Measurements from ENCODE around the gene GPR12.
A peak's percentile ranks its signal among the peaks of the same experiment; 100 is the strongest.

GPR12 gene

DNA sequence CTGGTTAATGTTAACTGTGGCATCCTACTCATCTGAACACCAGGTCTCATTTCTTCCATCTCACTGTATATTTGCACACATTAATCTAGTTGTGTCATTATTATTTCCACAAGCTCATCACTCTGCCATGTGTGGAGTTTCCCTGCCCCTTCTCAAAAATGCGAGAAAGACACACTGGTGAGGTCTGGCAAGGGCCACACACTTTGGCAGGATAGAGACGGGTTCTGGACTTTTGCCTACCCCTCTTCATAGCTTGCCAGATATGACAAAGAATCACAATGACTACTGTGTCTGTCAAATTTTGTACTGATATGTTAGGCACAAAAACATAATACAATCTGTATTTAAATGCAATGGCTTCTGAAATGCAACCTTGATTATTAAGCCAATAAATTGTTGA, 12.9 kb downstream of the GPR12 start:
- H3K9me3 ChIP-seq (ENCODE audit: control insufficient read depth, insufficient read depth, low read depth, low read length), result no peaks in the 10 kb centered on the region
- ChIA-PET POLR2A (no interaction called here), CTCF (no interaction called here)
- no peaks in the 10 kb centered on the region for H3K4me1 ChIP-seq (ENCODE audit: control insufficient read depth, insufficient read depth, low read length)
- no peak overlapping the region for H3K27ac ChIP-seq (ENCODE audit: extremely low read depth, low read depth, low read length)
- no peaks in the 10 kb centered on the region for H3K36me3 ChIP-seq (ENCODE audit: control insufficient read depth in 2 of 2, insufficient read depth in 1 of 2, low read length in 2 of 2)
- no peak overlapping the region for H3K4me3 ChIP-seq (ENCODE audit: low read depth, low read length)
- TF ChIP-seq REPIN1 (tag by site-specific recombination; IDR thresholded peaks at IDR 0.05; ENCODE audit: low read depth), result no peak
- TF ChIP-seq ZNF2 (tag by site-specific recombination; IDR thresholded peaks at IDR 0.05), result no peak
- no peak for TF ChIP-seq ZNF530 (tag by site-specific recombination; IDR thresholded peaks at IDR 0.05; ENCODE audit: low read depth)
- no peak for TF ChIP-seq ZNF792 (tag by site-specific recombination; IDR thresholded peaks at IDR 0.05)

DNA sequence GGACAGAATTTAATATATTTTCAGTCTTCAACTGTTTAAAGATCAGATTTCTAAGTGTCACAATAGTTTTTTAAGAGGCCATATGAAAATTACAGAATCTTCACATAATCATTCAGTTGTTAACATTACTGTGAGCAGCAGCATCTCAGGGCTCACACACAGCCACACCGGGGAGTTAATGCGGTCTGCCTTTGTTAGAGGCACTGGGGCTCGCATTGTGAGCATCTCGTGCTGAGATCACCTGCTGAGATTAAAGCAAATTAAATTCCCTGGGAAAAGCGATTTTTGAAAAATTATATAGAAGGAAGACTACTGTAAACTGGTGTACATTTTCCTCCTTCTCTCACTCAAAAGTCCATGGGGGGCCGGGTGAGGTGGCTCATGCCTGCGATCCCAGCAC, 16.6 kb downstream of the GPR12 start:
- ChIA-PET CTCF (no interaction called here), POLR2A (no interaction called here)
- H3K36me3 ChIP-seq (ENCODE audit: control insufficient read depth in 2 of 2, insufficient read depth in 1 of 2, low read length in 2 of 2), result no peaks in the 10 kb centered on the region
- H3K27ac ChIP-seq (ENCODE audit: extremely low read depth, low read depth, low read length), result no peak overlapping the region
- H3K4me1 ChIP-seq (ENCODE audit: control insufficient read depth, insufficient read depth, low read length), result no peaks in the 10 kb centered on the region
- no peaks in the 10 kb centered on the region for H3K9me3 ChIP-seq (ENCODE audit: control insufficient read depth, insufficient read depth, low read depth, low read length)
- TF ChIP-seq ZNF132 (tag by site-specific recombination; IDR thresholded peaks at IDR 0.05; ENCODE audit: borderline replicate concordance) (no peak), GLI2 (tag by site-specific recombination; IDR thresholded peaks at IDR 0.05; ENCODE audit: borderline replicate concordance, low read depth) (no peak), ZNF114 (tag by site-specific recombination; IDR thresholded peaks at IDR 0.05) (no peak), ZNF571 (tag by site-specific recombination; IDR thresholded peaks at IDR 0.05) (no peak), ZNF133 (tag by site-specific recombination; IDR thresholded peaks at IDR 0.05) (no peak), ZIC2 (tag by site-specific recombination; IDR thresholded peaks at IDR 0.05) (0 out of 2 replicates have a peak, but pooled peaks have one; percentile 24), ZNF335 (tag by site-specific recombination; conservative IDR thresholded peaks at IDR 0.05) (no peak)
- TF ChIP-seq, protein P1, sequence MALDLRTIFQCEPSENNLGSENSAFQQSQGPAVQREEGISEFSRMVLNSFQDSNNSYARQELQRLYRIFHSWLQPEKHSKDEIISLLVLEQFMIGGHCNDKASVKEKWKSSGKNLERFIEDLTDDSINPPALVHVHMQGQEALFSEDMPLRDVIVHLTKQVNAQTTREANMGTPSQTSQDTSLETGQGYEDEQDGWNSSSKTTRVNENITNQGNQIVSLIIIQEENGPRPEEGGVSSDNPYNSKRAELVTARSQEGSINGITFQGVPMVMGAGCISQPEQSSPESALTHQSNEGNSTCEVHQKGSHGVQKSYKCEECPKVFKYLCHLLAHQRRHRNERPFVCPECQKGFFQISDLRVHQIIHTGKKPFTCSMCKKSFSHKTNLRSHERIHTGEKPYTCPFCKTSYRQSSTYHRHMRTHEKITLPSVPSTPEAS (tag by site-specific recombination; IDR thresholded peaks at IDR 0.05), result no peak
- TF ChIP-seq, protein P2, sequence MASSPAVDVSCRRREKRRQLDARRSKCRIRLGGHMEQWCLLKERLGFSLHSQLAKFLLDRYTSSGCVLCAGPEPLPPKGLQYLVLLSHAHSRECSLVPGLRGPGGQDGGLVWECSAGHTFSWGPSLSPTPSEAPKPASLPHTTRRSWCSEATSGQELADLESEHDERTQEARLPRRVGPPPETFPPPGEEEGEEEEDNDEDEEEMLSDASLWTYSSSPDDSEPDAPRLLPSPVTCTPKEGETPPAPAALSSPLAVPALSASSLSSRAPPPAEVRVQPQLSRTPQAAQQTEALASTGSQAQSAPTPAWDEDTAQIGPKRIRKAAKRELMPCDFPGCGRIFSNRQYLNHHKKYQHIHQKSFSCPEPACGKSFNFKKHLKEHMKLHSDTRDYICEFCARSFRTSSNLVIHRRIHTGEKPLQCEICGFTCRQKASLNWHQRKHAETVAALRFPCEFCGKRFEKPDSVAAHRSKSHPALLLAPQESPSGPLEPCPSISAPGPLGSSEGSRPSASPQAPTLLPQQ (tag by site-specific recombination; IDR thresholded peaks at IDR 0.05), result no peak
- no peak overlapping the region for H3K4me3 ChIP-seq (ENCODE audit: low read depth, low read length)

DNA sequence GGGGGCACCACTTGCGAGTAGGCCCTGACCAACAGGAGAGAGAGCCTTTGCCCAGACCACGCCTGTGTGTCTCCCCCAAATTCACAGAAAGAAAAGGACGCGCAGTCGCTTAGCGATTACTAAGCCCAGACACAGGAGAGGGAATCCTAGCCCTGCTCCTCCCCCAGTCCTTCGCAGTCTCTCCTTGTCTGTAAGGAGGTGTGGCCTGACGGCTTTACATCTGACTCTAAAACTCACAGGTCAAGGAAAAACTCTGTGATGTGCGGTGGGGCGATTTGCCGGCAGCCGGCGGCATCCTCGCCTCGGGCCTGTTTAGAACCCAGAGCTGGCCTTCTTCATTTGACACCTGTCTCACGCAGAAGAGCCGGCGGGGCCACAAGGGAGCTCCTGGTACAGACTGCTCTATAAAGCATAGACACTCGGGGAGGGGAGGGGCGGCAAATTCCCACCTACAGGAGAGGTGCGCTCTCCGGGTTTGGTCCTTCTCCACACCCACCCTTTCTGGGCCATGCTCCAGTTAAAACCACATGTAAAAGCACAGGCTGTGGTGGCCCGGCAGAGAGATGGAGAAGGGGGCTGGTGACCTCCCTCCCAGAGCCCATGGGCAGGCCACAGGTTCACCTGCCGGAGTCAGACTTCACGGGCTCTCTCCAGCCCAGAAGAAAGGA, 17.8 kb downstream of the GPR12 start:
- no peaks in the 10 kb centered on the region for H3K4me1 ChIP-seq (ENCODE audit: control insufficient read depth, insufficient read depth, low read length)
- POLR2A ChIA-PET, result no interaction called here
- CTCF ChIA-PET, result no interaction called here

More for the DNA sequence above, 17.8 kb downstream of the GPR12 start:
- TF ChIP-seq ZNF548 (tag by site-specific recombination; IDR thresholded peaks at IDR 0.05) (no peak), ZSCAN16 (tag by site-specific recombination; IDR thresholded peaks at IDR 0.05) (no peak), ZNF155 (tag by site-specific recombination; IDR thresholded peaks at IDR 0.05) (no peak), ZNF157 (tag by site-specific recombination; IDR thresholded peaks at IDR 0.05) (no peak), ZNF777 (tag by site-specific recombination; IDR thresholded peaks at IDR 0.05; ENCODE audit: borderline replicate concordance) (no peak), ZNF416 (tag by site-specific recombination; IDR thresholded peaks at IDR 0.05) (no peak), ZNF792 (tag by site-specific recombination; IDR thresholded peaks at IDR 0.05) (no peak), HOXD13 (CRISPR knock-in tag; IDR thresholded peaks at IDR 0.05; ENCODE audit: borderline replicate concordance) (no peak), OVOL3 (tag by site-specific recombination; IDR thresholded peaks at IDR 0.05) (no peak), ZNF610 (tag by site-specific recombination; IDR thresholded peaks at IDR 0.05; ENCODE audit: borderline replicate concordance) (no peak), ZNF843 (tag by site-specific recombination; IDR thresholded peaks at IDR 0.05) (no peak), ZNF335 (tag by site-specific recombination; conservative IDR thresholded peaks at IDR 0.05) (no peak), GLI4 (tag by site-specific recombination; IDR thresholded peaks at IDR 0.05) (no peak), ZFHX2 (tag by site-specific recombination; conservative IDR thresholded peaks at IDR 0.05) (no peak), ZBTB48 (tag by site-specific recombination; IDR thresholded peaks at IDR 0.05) (no peak), ZBTB17 (tag by site-specific recombination; IDR thresholded peaks at IDR 0.05) (no peak), ZNF23 (tag by site-specific recombination; IDR thresholded peaks at IDR 0.05; ENCODE audit: borderline replicate concordance) (no peak)
- TF ChIP-seq, protein P2 (tag by site-specific recombination; IDR thresholded peaks at IDR 0.05), result no peak
- no peak overlapping the region for H3K4me3 ChIP-seq (ENCODE audit: low read depth, low read length)
- H3K27ac ChIP-seq (ENCODE audit: extremely low read depth, low read depth, low read length), result no peak overlapping the region
- no peaks in the 10 kb centered on the region for H3K36me3 ChIP-seq (ENCODE audit: control insufficient read depth in 2 of 2, insufficient read depth in 1 of 2, low read length in 2 of 2)
- H3K9me3 ChIP-seq (ENCODE audit: control insufficient read depth, insufficient read depth, low read depth, low read length), result no peaks in the 10 kb centered on the region

Data from HEK293 (cell line).